Endodermal cell (in vitro differentiated cells): ENCODE results near the gene ANXA3. TPM values are rescaled to one million over a fixed set of nuclear protein-coding genes. Genes with fewer than 3 reads are reported as not detected.
A peak's percentile ranks its signal among the peaks of the same experiment; 100 is the strongest.

Experiments used
- DNase-seq: peaks from one replicate; pipeline ENCODE4 v3.0.0-alpha.2; 2017
- H3K27ac ChIP-seq: 2 replicates; pipeline ENCODE4 v1.5.1; 2013; ENCODE audit warnings: mild to moderate bottlenecking, low read depth, low read length, moderate library complexity
- H3K27me3 ChIP-seq: 2 replicates; pipeline ENCODE4 v1.6.1; 2013; ENCODE audit warnings: mild to moderate bottlenecking, low read length, moderate library complexity; ENCODE audit not compliant: insufficient read depth, control insufficient read depth, poor library complexity, severe bottlenecking
- H3K36me3 ChIP-seq: 2 replicates; pipeline ENCODE4 v1.7.0; 2013; ENCODE audit warnings: mild to moderate bottlenecking, low read length, moderate library complexity; ENCODE audit not compliant: control insufficient read depth, insufficient read depth
- H3K4me1 ChIP-seq: one replicate; pipeline ENCODE4 v1.7.0; 2013; ENCODE audit warnings: low read length; ENCODE audit not compliant: control insufficient read depth, insufficient read depth
- H3K4me3 ChIP-seq: 2 replicates; pipeline ENCODE4 v1.5.1; 2013; ENCODE audit warnings: mild to moderate bottlenecking, low read length, moderate library complexity
- H3K9ac ChIP-seq: 2 replicates; pipeline ENCODE4 v1.6.1; 2013; ENCODE audit warnings: mild to moderate bottlenecking, low read length, moderate library complexity; ENCODE audit not compliant: poor library complexity, severe bottlenecking; ENCODE audit errors: extremely low read depth
- H3K9me3 ChIP-seq: 2 replicates; pipeline ENCODE4 v1.6.1; 2013; ENCODE audit warnings: mild to moderate bottlenecking, low read length, moderate library complexity; ENCODE audit not compliant: control insufficient read depth
- H3K27ac Mint-ChIP-seq: 2 replicates; pipeline ENCODE4 v1.8.0; 2020; ENCODE audit warnings: mixed read lengths
- H3K27me3 Mint-ChIP-seq: 2 replicates; pipeline ENCODE4 v1.8.0; 2021; ENCODE audit warnings: mild to moderate bottlenecking, mixed read lengths; ENCODE audit not compliant: insufficient read depth
- H3K36me3 Mint-ChIP-seq: 2 replicates; pipeline ENCODE4 v1.8.0; 2020; ENCODE audit warnings: low read depth, mixed read lengths
- H3K4me1 Mint-ChIP-seq: 2 replicates; pipeline ENCODE4 v1.8.0; 2020; ENCODE audit warnings: mixed read lengths
- H3K4me3 Mint-ChIP-seq: 2 replicates; pipeline ENCODE4 v1.8.0; 2020; ENCODE audit warnings: mild to moderate bottlenecking, moderate library complexity, mixed read lengths
- H3K9me3 Mint-ChIP-seq: 2 replicates; pipeline ENCODE4 v1.8.0; 2020; ENCODE audit warnings: mild to moderate bottlenecking, mixed read lengths
- WGBS, 2 experiments: methylation state at CpG; one replicate each; pipeline versions ENCODE4 v1.1.5 to v1.1.7; 2013; ENCODE audit warnings: missing lambda C conversion rate in 2 of 2, mixed read lengths in 1 of 2; ENCODE audit not compliant: insufficient coverage in 1 of 2, insufficient read length in 1 of 2; 5-methylcytosine and 5-hydroxymethylcytosine counted together
- total RNA-seq, 2 donors: library from RNA; stranded (reverse); fragmentation: NEBNext Ultra II Directional in 1 of 2; extraction: Animal tissue kit (Norgen Biotek cat#: 25700) in 1 of 2; gene quantifications; 2 replicates in 1 of 2; 3 replicates in 1 of 2; pipeline ENCODE4 v1.2.1, GENCODE V29; 2021
- TF ChIP-seq, protein P1 (sequence below): fragments of 200-600 bp; sonication (generic); conservative IDR thresholded peaks from 2 replicates; pipeline ENCODE4 v1.5.0; 2021; ENCODE audit warnings: antibody characterized with exemption, mild to moderate bottlenecking

The ANXA3 gene
- total RNA-seq, 2 donors from 2014 or later: 25.5 to 43.9 TPM

DNA sequence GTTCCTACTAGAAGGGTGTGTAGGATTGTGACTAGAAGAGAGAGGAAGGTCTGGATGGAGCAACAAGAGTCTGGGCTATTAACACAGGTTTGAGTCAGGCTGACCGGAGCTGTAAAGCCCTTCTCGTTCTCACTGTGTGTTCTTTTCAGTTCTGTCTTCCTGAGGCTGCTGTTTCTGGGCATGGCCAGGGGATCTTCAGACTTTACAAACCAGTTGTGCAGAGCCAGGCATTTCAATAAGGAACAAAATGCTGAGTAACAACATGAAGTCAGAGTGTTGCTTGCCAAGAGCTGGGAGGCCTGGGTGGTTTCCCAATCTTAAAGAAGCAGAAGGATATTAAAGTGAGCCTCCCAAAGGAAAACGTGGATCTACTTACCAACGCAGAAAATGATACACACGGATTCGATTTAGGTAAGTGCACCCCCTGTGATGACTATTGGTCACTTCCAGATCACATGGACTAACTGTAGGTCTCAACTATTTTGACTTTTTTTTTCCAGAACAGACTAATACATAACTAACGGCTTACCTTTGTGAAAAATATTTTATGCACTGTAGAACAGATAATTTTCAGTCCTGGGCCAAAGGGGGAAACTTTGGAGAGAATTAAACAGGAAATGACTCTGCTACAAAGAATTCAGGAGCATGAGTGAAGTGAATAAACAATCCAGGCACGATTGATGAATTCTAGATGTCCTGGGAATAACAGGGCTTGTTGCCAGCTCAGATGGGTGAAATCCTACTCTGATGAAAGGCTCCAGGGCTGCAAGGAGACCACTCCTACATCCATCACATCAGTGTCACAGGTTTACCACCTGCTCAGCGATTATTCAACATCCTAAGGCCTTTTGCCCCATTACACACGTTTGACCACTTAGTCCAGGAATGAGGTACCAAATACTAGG is 94.5 kb downstream of the ANXA3 start:
- 85 to 92% methylated on average over 7 to 10 of the region's 10 CpGs for whole genome bisulfite sequencing, 2 experiments
- Histone ChIP-seq H3K36me3 (no peaks in the 10 kb centered on the region), H3K27ac (no peak overlapping the region), H3K9ac (no peak overlapping the region), H3K27me3 (no peaks in the 10 kb centered on the region), H3K4me1 (no peaks in the 10 kb centered on the region), H3K4me3 (no peak overlapping the region), H3K9me3 (no peaks in the 10 kb centered on the region)
- H3K4me3 Mint-ChIP-seq: no peak overlapping the region
- H3K9me3 Mint-ChIP-seq: no peaks in the 10 kb centered on the region
- peak overlapping the region; percentile 53 for H3K27ac Mint-ChIP-seq
- H3K36me3 Mint-ChIP-seq: no peaks in the 10 kb centered on the region
- no peak for DNase-seq
- no peaks in the 10 kb centered on the region for H3K27me3 Mint-ChIP-seq
- peaks cover 6% of the 10 kb centered on the region for H3K4me1 Mint-ChIP-seq
- TF ChIP-seq, protein P1, sequence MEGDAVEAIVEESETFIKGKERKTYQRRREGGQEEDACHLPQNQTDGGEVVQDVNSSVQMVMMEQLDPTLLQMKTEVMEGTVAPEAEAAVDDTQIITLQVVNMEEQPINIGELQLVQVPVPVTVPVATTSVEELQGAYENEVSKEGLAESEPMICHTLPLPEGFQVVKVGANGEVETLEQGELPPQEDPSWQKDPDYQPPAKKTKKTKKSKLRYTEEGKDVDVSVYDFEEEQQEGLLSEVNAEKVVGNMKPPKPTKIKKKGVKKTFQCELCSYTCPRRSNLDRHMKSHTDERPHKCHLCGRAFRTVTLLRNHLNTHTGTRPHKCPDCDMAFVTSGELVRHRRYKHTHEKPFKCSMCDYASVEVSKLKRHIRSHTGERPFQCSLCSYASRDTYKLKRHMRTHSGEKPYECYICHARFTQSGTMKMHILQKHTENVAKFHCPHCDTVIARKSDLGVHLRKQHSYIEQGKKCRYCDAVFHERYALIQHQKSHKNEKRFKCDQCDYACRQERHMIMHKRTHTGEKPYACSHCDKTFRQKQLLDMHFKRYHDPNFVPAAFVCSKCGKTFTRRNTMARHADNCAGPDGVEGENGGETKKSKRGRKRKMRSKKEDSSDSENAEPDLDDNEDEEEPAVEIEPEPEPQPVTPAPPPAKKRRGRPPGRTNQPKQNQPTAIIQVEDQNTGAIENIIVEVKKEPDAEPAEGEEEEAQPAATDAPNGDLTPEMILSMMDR: no peak

DNA sequence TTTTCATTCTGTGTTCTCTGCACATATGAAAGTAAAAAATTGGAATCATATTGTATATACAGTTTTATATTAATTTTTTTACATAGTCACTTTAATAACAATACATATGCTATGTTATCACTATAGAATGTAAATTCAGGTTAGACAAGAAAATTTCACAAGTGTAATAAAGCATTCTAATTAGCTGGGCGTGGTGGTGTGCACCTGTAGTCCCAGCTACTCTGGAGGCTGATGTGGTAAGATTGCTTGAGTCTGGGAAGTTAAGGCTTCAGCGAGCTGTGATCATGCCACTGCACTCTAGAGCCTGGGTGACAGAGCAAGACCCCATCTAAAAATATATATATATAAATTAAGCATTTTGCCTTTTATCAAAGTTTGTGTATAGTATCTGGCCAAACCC is 95.7 kb downstream of the ANXA3 start:
- H3K9me3 Mint-ChIP-seq: no peaks in the 10 kb centered on the region
- H3K36me3 Mint-ChIP-seq: no peaks in the 10 kb centered on the region
- Histone ChIP-seq H3K9ac (no peak overlapping the region), H3K4me3 (no peak overlapping the region), H3K4me1 (no peaks in the 10 kb centered on the region), H3K9me3 (no peaks in the 10 kb centered on the region), H3K27me3 (no peaks in the 10 kb centered on the region), H3K36me3 (no peaks in the 10 kb centered on the region), H3K27ac (no peak overlapping the region)
- H3K4me3 Mint-ChIP-seq: no peak overlapping the region
- H3K27me3 Mint-ChIP-seq: no peaks in the 10 kb centered on the region
- H3K4me1 Mint-ChIP-seq: peaks cover 6% of the 10 kb centered on the region
- TF ChIP-seq, protein P1: no peak
- no peak overlapping the region for H3K27ac Mint-ChIP-seq
- DNase-seq: no peak
- WGBS, 2 experiments: 80 to 93% methylated on average over 1 of the region's 2 CpGs

DNA sequence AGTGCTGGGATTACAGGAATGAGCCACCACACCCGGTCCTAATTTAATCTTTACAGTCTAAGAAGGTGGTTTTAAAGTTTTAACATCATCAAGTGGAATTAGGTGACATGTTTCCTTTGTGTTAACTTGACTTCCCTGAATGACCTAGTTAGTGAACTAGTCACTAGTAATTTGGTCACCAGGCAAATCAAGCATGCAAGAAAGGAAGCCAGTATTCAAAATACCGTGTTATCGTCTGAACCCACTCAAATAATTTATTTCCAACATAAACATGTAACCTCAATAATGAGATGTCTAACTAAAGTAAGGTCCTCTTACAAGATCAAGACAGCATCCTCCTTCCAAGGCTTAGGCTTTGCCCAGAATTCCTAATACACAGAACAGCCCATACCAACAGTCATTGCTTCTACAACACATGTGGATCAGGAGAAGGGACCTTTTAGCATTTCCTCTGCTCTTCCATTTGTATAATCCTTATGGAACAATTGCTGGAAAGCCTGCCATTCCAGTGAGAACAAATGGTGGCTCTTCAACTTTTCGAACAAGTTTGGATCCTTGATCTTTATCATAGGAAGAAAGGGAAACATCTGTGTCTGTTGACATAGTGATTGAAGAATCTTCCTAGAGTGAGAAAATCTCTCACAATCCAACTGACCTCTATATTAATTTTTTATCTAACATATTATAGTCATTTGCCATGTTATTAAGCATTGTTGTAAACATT is 97.2 kb downstream of the ANXA3 start:
- Histone ChIP-seq H3K27me3 (no peaks in the 10 kb centered on the region), H3K4me1 (no peaks in the 10 kb centered on the region), H3K9me3 (no peaks in the 10 kb centered on the region), H3K9ac (no peak overlapping the region), H3K4me3 (no peak overlapping the region), H3K27ac (no peak overlapping the region), H3K36me3 (no peaks in the 10 kb centered on the region)
- Mint-ChIP-seq H3K4me3 (no peak overlapping the region), H3K27me3 (no peaks in the 10 kb centered on the region), H3K4me1 (peaks cover 6% of the 10 kb centered on the region), H3K36me3 (no peaks in the 10 kb centered on the region), H3K9me3 (no peaks in the 10 kb centered on the region), H3K27ac (no peak overlapping the region)
- WGBS, 2 experiments: 67 to 95% methylated on average over 1 to 4 of the region's 4 CpGs
- TF ChIP-seq, protein P1: no peak
- no peak for DNase-seq
